Smooth muscle cell of the brain vasculature (primary cell): Measurements from ENCODE around the gene GBX2.
"Not testable (repeated sequence)": the region's sequence is repeated elsewhere in the genome, so short reads cannot be mapped to it uniquely, and the experiment has no call there.

Experiments used
- DNase-seq: peaks from one replicate; pipeline ENCODE4 v3.0.0-alpha.2; 2012; ENCODE audit warnings: low read depth, low spot score

GBX2 gene

DNA sequence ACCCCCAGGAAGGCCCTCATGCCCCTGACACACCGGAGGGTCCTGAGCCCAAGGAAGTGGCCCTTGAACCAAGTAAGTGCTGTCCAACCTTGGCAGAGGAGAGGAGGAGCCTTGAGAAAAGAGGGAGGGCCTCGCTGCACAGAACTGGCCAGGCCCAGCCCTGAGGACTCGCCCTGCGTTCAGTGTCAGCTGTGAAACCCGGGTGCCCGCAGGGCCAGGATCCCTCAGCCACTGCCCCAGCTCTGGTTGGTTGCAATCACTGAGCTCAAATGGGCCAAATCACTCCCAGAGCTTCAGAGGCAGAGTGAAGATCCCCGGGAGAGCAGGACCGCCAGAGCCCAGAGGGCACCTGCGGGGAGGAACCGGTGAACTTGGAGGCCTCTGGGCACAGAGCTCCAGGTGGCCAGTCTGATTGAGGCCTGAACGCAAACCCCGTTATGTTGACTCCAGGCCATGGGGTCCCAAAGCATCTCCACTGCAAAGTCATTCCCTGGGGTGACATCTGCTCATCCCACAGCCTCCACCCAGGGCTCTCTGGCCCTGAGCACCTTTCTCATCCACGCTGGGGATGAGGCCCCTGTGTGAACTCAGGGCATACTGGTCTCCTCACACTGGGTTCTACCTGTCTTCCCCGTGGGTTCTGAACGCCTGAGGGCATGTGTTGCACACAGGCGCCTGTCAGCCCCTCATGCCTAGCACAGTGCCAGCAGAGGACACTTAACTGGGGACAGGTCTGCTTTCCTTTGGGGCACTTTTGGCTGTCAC lies 11.9 kb downstream of the GBX2 start:
- no peak for DNase-seq

DNA sequence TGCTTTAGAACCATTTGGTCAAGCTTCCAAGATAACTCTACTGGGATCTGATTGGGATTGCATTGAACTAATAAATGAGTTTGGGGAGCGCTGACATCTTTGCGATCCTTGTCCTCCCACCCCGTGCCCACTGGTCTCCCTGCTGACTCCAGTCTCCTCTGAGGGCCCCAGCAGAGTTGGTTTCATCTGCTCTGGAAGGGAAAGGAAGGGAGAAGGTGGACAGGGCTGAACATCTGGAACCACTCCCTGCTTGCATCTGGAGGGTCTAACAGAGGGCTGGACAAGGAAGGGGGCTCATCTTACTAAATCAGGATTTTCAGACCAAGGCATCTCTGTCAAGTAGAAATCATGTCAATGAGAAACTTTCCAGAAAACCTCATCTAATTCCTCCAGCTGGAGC lies 12.8 kb downstream of the GBX2 start:
- DNase-seq = no peak

DNA sequence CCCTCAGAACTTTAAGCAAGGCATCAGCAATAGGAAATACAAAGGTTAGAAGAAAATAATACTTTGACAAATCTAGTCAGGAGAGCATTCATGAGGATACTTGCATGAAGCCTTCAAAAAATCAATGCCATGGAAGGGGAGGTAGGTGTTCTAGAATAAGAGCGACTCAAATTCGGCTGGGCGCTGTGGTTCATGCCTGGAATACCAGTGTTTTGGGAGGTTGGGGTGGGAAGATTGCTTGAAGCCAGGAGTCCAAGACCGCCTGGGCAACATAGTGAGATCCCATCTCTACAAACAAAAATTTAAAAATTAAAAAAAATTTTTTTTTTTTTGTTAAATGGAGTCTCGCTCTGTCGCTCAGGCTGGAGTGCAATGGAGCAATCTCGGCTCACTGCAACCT lies 21.8 kb downstream of the GBX2 start:
- DNase-seq = no peak

DNA sequence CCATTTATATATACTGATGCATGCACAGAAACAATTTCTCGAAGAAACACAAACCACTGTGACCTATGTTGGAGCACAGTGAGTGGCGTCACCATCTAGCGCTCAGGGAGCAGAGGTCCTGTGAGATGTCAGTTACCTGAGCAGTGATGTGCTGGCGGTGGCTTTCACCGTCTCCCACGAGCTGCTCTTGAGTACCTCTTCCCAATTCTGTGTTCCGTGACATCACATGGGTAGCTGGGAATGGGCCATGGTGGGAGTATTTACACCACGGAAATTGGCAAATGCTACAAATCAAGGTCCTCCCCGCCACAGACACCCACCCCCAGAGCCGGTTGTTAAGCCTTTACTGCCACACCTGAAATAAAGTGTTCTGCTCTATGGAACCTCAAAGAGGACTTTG lies 24.4 kb downstream of the GBX2 start:
- DNase-seq = no peak

DNA sequence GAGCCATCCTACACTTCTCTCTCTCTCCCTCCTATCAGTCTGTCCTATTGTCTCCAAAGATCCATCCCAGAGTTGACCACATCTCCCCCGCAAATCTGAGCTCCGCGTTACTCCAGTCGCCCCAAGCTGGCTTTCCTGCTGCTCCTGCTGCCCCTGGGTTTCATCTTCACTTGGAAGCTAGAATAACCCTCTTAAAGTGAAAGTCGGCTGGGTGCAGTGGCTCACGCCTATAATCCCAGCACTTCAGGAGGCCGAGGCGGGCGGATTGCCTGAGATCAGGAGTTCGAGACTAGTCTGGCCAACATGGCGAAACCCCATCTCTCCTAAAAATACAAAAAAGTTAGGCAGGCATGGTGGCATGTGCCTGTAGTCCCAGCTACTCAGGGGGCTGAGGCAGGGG lies 26.6 kb downstream of the GBX2 start:
- not testable (repeated sequence) for DNase-seq

DNA sequence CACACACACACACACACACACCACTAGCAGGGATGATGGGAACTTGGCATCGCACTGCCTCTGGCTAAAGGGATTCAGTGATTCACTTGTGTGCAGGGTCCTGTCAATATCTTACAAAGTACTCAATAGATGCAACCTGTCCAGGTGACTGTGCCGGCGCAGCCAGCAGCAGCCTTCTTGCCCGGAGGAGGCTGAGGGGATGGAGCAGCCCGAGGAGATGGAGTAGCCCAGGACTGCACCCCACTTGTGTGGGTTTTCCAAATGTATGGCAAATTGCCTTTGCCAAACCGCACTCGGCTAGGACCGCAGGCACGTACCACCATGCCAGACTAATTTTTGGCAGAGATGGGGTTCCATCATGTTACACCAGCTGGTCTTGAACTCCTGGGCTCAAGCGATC lies 31.1 kb downstream of the GBX2 start:
- no peak for DNase-seq

DNA sequence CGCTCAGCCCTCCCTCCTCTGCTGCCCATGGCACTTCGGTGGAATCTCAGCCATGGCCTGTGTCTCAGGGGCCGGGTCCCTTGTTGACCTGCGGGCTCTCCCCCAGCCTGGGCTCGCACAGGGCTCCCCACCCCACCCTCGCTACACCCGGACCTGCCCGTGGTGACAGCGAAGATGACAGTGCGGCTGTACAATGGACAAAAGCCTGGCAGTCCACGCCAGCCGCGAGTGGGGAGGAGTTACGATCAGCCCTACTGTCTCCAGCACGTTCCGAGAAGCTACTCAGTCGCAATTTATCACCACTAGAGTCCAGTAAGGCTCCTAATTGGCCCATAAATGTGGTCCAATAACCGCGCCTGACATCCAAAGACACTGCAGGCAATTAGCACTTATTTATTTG lies 31.6 kb downstream of the GBX2 start:
- no peak for DNase-seq

DNA sequence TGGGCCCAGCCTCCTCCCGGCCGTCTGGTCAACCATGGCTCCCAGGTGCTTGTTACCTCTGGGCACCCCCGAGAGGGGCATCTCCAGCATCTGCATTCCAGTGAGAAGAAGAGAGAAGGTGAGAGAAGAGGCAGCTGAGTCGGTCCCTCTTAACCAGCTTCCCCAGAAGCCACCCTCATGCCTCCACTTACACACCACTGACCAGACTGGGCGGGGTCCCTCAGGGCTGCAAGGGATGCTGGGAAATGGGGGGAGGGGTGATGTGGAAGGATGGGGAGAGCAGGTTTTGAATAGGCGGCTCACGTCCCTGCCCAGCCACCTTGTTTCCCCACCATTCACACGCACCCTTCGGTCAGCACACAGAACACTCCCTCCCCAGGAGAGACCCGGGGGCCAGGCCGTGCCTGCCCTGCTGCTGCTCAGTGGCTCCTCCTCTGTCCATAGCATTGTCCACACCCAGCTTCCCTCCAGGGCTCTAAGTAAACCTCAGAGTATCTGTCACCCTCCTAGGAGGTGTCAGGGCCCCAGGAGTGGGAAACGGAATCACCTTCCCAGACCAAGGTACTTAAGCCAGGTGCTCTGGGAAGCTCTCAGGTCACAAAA lies 34.7 kb downstream of the GBX2 start:
- DNase-seq = no peak

DNA sequence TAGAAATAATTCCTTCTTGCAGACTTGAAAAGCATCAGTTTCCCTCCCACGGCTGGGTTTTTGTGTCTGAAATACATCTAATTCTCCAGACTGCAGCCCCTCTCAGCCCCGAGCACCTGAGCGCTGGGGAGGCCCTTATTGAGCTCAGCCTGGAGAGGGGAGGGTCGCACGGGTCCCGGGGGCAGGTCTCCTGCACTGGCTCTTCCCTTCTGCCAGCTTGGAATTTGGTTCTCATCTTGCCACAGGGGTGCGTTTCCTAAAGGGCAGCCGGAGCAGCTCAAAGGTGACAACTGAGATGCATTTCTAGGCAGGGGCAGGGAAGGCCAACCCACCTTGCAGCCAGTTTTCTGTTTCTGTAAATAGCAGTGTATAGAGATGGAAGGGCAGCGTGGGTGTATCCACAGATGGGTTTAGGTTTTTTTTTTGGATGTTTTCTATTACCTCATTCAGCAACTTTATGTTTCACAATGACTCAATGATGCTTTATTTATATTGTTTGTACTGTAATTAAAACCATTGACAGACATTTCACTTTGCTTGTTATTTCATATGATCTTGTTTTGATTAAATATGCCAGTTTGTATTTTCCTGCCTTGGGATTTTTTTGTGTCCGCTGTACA lies 37.0 kb downstream of the GBX2 start:
- no peak for DNase-seq

DNA sequence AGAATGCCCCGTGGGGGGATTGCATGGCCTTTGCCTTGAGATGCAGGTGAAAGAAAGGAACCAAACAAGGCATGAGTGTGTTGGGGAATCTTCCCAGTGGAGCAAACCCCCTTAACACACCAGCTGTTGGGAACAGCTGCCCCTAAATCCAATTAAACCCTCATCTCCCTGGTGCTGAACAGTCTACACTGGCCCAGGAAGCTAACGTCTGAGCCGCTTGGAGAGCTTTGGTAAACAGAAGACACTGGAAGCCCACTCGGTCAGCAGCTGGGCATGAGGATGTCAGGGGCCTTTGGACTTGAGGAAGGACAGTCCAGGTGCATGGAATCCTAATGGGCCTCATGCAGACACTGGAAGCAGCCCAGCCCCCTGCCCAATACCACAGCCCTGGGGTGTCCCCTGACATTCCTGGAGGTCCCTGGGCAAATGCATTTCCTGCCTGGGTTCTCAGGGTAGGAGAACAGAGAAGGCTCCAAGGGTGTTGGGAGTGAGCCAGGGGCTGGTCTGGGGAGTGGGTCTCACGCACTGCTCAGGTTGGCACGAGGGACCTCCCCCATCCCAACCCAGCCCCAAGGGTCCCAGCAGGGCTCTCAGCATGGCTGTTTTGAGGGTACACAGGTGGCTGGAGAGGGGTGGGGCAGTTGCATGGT lies 37.7 kb downstream of the GBX2 start:
- DNase-seq = no peak

DNA sequence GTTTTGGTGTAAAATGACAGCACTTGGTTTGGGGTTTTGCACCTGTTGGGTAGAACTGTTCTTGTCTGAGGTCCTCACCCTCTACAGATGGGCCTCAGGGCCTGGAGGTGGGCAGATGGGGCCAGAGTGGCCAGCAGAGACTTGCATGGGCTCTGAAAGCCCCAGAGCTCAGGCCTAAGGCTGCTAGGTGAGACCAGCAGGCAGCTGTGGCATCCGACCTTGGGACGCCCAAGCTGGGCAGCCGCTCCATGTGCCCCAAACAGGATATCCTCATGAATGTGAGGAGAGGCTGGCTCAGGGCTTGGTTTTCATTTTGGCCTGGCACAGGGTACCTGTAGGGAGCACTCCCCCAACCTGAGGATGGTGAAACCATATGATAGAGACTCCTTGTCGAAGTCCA lies 38.3 kb downstream of the GBX2 start:
- no peak for DNase-seq

DNA sequence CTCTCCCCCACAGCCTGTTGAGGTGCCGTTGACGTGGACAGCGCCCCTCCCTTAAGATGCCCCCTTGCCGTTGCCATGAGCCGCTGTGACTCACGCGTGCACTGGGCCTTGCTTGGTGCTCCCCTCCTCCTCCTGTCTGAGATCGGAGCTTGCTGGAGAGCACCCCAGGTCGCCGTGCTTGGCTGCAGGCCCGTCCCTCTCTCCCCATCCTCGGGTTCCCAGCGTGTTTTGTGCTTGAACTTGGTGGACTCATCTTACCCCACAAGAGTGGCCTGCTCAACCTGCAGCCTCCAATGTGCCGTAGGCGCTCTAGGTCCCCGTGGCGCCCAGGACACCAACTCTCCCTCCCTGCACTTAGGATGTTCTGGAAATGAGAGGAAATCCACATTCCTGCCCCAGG lies 39.9 kb downstream of the GBX2 start:
- DNase-seq = no peak

DNA sequence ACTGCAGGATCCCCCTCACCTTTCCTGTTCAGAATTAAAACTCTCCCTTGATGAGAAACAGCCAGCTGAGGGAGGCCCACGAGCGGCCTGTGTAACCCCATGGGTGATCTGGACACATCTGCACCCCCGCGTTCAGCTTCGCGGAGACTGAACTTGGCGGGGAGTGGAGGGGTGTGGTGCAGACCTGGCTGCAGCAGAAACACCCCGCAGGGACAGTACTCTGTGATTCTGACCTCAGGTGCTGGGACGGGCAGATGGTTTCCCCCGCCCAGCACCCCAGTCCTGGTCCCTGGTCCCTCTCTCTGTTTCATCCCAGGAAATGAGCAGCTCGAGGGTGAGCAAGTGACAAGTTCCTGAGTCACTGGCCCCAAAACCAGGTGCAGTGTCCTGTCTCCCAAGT lies 41.2 kb downstream of the GBX2 start:
- no peak for DNase-seq

DNA sequence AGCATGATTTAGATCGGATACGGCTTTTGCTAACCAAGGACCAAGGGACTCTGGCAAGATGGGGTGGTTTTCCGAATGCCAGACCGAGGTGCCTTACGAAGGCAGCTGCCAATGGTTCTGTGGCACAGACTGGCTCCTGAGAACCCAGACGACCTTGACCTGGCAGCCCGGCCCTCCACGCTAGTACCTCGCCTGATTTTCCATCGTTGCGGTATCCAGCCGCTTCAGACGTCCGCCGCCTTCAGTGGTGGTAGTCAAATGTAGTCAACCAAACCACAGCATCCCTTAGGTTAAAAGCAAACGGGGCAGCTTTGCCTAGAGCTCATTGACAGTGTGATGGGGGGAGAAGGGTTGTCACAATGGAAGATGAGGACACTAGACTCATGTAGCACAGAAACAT lies 42.6 kb downstream of the GBX2 start:
- DNase-seq = no peak

DNA sequence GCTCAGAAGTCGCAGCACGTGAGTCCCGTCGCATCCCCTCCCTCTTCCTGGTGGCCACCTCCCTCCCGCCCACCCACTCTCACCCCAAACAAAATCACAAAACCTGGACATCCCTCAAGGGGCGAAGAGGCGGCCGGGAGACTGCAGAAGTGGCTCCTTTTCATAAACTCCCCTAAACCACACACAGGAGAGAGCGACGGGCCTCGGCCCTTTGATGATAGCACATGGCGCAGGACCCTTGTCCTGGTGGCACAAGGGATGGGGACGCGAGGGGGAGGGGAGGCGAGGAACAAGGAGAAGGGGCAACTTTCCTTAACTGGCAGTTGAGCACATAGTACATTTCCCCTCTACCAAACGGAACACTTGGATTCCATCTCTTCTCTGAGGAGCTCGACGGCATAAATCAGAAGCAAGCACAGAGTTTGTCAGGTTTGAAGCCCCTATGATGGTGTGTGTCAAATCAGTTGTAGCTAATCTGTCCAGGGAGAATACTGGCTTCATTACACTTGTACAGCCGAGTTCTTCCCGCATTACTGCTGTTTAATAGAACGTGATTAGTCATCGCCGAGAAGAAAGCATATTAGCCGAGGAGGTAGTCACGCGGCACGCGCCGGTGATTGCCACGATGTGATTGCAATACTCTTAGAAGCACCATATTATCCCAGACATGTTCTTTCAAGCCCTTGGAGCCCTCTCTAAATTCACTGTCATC lies 43.8 kb downstream of the GBX2 start:
- DNase-seq = no peak

DNA sequence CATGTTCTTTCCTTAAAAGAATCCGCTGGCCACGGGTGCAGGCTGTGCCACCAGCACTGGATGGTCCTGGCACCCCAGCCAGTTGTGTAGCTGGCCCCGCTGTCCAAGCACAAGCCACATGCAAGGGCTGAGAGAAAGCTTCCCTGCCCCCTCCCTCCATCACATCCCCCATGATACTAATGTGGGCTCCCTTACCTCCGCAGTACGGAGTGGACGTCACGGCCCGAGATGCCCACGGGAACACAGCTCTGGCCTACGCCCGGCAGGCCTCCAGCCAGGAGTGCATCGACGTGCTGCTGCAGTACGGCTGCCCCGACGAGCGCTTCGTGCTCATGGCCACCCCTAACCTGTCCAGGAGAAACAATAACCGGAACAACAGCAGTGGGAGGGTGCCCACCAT lies 44.5 kb downstream of the GBX2 start:
- DNase-seq = no peak

DNA sequence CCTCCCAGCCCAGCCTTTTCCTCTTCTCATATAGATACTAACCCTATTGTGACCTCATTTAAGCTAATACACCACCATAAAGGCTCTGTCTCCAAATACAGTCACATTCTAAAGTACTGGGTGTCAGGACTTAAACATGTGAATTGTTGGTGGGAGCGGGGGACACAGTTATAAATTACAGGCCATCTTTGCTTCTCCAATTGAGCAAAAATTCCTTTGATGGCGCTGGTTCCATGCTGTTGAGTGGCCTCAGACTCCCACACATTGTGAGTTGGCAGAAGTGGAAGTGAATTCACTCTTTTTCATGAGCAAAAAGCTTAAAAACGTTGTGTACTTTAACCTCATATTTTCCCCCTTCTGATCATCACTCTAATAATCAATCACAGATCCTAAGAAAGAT lies 46.0 kb downstream of the GBX2 start:
- DNase-seq = no peak

DNA sequence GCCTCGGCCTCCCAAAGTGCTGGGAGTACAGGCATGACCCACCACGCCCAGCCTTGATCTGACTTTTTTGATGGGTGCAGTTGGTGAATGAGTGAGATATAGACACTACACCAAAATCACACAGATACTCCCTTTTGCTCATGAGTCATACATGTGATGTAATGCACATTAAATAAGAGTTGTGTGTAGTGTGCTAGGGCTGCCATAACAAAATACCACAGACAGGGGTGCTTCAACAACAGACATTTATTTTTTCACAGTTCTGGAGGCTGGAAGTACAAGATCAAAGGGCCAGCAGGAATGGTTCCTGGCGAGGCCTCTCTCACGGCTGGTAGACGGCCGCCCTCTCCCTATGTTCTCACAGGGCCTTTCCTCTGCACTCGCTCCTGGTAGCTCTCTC lies 46.6 kb downstream of the GBX2 start:
- no peak for DNase-seq

DNA sequence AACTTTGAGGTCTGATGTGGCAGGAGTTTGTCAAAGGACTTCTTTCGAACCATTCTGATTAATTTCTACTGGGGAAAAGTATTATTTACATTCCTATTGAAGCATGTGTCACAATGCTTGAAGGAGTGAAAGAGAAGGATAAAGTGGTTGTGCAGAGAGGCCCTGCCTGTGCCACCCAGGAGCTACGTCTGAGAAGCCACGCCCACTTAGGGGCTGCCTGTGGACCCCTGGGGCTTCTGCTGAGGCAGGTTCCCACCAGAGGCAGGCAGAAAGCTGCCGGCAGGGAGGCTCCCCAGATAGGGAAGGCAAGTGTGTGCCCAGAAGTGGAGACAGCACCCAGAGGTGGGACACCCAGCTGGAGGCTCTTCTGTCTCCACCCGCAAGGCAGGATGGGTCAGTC lies 47.4 kb downstream of the GBX2 start:
- DNase-seq = no peak

DNA sequence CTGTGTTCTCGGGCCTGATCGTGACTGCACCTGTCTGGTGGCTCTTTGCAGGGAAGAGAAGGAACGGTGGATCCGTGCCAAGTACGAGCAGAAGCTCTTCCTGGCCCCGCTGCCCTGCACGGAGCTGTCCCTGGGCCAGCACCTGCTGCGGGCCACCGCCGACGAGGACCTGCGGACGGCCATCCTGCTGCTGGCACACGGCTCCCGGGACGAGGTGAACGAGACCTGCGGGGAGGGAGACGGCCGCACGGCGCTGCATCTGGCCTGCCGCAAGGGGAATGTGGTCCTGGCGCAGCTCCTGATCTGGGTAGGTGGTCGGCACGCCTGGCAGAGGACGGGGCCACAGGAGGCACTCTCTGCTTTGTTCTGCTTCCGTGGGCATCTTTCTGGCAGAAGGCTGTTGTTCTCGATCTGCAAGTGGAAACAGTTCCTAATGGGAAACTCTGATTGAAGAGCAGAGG lies 48.0 kb downstream of the GBX2 start:
- DNase-seq = no peak

DNA sequence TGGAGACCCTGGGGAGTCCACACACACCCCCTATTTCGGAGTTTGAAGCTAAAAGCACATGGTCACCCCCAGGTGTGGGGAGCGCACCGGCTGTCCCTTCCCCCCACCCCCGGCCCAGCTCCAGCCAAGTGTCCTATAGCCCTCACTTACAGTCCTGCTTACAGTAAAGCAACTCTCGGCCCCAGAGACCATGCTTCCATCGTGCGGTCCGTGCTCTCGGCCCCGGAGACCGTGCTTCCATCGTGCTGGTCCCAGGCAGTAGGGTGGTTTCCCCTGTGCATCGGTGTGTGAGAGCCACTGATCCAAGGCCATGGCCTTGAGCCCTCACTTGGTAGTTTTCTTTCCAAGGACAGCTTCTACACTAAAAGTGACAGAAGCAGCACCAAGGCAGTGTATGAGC lies 48.7 kb downstream of the GBX2 start:
- no peak for DNase-seq

DNA sequence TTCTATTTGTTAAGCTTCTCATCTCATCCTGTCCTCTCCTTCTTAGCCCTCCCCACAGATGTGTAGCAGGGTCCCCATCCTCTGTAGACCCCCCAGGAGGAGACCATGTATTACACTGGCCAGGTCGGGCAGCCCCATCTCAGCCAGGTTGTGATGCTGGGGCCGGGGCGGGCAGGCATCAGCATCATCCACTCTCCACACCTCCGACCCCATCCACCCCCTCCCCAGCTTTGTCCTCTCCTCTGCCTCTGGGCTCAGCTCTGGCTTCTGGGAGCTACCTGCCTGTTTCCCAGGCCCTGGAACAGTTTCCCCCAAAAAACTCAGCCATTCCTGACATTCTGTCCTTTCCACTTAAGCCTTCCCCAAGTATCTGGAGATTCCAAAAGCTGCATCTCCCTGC lies 49.2 kb downstream of the GBX2 start:
- no peak for DNase-seq
